Measurements from ENCODE around the gene TMPRSS11E. TPM values are rescaled to one million over a fixed set of nuclear protein-coding genes. Genes with fewer than 3 reads are reported as not detected.
A peak's percentile ranks its signal among the peaks of the same experiment; 100 is the strongest.
"Not testable (repeated sequence)": the region's sequence is repeated elsewhere in the genome, so short reads cannot be mapped to it uniquely, and the experiment has no call there.

The TMPRSS11E gene, protein sequence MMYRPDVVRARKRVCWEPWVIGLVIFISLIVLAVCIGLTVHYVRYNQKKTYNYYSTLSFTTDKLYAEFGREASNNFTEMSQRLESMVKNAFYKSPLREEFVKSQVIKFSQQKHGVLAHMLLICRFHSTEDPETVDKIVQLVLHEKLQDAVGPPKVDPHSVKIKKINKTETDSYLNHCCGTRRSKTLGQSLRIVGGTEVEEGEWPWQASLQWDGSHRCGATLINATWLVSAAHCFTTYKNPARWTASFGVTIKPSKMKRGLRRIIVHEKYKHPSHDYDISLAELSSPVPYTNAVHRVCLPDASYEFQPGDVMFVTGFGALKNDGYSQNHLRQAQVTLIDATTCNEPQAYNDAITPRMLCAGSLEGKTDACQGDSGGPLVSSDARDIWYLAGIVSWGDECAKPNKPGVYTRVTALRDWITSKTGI
- under 1 TPM in 3 of 4 donors, not detected in 1; 0.04 to 0.27 (median 0.10) TPM for polyA plus RNA-seq
- long read RNA-seq, donor 1, result 0 reads
- long read RNA-seq, donor 2, result 0 reads
- long read RNA-seq, donor 3, result 0 reads
- long read RNA-seq, donor 4, result 0 reads
- long read RNA-seq, donor 5, result 0 reads
- long read RNA-seq, donor 6, result 0 reads
- long read RNA-seq, donor 7, result 0 reads
- long read RNA-seq, donor 8, result 0 reads
- long read RNA-seq, donor 9, result 0 reads
- long read RNA-seq, donor 10, partial matches to known transcripts, result 0 of 1 reads
- long read RNA-seq, donor 10, other reads (novel, unspliced or antisense), result 0 of 1 reads

DNA sequence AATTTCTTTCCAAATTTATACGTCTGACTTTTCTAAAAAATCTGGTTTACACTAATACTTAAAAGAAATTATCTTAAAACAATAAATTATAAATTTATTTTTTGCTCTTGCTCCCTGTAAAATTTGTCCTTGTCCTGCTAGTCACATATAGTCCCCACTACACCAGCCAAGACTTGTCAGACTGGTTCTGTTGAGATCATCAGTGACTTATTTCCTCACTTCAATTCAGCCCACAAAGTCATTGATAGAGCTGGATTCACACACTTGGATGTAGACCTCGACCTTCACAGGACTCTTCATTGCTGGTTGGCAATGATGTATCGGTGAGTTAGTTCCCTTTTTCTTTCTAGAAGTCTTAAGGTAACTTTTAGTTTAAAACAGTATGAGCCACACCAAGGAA, at the start of gene TMPRSS11E:
TSS of gene TMPRSS11E (plus strand) at position 263 of the 400 bp plus-strand sequence. CDS start at position 313, 50 bp downstream.
- Histone ChIP-seq H3K36me3 (ENCODE audit: control insufficient read depth in 3 of 3, insufficient read depth in 2 of 3, low read depth in 1 of 3, low read length in 3 of 3) (no peaks in the 10 kb centered on the region), H3K27me3 (ENCODE audit: control insufficient read depth in 3 of 3, insufficient read depth in 3 of 3, low read length in 3 of 3) (no peaks in the 10 kb centered on the region), H3K4me3 (ENCODE audit: low read depth in 1 of 3, low read length in 3 of 3) (no peak within 1 kb of the TSS), H3K4me1 (ENCODE audit: control insufficient read depth in 3 of 3, insufficient read depth in 2 of 3, low read depth in 1 of 3, low read length in 2 of 3) (no peaks in the 10 kb centered on the region), H3K9me3 (ENCODE audit: control insufficient read depth in 2 of 2, insufficient read depth in 1 of 2, low read depth in 1 of 2, low read length in 1 of 2) (no peaks in the 10 kb centered on the region), H3K27ac (ENCODE audit: low read depth in 1 of 3, low read length in 2 of 3) (no peak within 1 kb of the TSS)
- 60 to 67% (median 64%) methylated on average over 3 of the region's 3 CpGs for WGBS, 3 donors
- peak in 1 of 2 donors; percentile 15 for DNase-seq
- no peak for FAIRE-seq

DNA sequence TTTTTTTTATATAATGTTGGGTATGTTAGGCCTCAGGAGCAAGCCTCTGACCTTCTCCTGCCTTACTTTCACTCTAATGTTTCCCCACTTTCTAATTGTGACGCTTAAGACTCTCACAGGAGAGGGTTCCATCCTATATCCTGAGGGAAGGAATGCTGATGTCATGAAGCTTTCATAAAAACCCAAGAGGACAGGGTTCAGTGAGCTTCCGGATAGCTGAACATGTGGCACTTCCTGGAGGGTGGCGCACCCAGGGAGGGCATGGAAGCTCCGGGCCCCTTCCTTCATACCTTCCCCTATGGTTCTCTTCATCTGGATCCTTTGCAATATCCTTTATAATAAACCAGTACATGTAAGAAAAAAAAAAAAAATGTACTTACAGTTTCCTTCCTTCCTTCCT, 48.0 kb upstream of the TMPRSS11E start:
- Histone ChIP-seq H3K27me3 (ENCODE audit: control insufficient read depth in 3 of 3, insufficient read depth in 3 of 3, low read length in 3 of 3) (no peaks in the 10 kb centered on the region), H3K36me3 (ENCODE audit: control insufficient read depth in 3 of 3, insufficient read depth in 2 of 3, low read depth in 1 of 3, low read length in 3 of 3) (no peaks in the 10 kb centered on the region), H3K27ac (ENCODE audit: low read depth in 1 of 3, low read length in 2 of 3) (peak overlapping the region in 1 of 3 donors; percentile 58), H3K9me3 (ENCODE audit: control insufficient read depth in 2 of 2, insufficient read depth in 1 of 2, low read depth in 1 of 2, low read length in 1 of 2) (no peaks in the 10 kb centered on the region), H3K4me3 (ENCODE audit: low read depth in 1 of 3, low read length in 3 of 3) (no peak overlapping the region), H3K4me1 (ENCODE audit: control insufficient read depth in 3 of 3, insufficient read depth in 2 of 3, low read depth in 1 of 3, low read length in 2 of 3) (peaks cover 0 to 34% (median 0%) of the 10 kb centered on the region in 3 donors)
- FAIRE-seq (no peak), DNase-seq (peak in 1 of 2 donors; percentile 59)
- WGBS, 3 donors, result 71 to 85% (median 76%) methylated on average over 4 of the region's 4 CpGs

DNA sequence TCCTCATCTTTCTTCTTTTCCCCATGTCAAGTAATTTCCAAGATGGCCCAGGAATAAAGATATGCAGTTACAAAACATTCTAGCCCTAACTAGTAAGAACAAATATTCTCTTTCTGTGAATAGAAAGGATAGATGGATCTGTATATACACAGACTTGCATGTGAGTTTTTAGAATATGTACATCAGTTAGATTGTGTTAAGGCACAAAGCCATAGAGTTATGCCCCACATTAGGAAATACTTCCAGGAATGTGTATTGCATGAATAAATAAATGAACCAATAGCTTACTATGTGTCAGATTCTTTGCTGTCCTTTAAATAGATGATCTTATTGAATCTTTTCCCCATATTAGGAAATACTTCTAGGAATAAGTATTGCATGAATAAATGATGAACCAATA, 46.0 kb upstream of the TMPRSS11E start:
- no peak overlapping the region for H3K4me3 ChIP-seq (ENCODE audit: low read depth in 1 of 3, low read length in 3 of 3)
- H3K36me3 ChIP-seq (ENCODE audit: control insufficient read depth in 3 of 3, insufficient read depth in 2 of 3, low read depth in 1 of 3, low read length in 3 of 3), result no peaks in the 10 kb centered on the region
- H3K27me3 ChIP-seq (ENCODE audit: control insufficient read depth in 3 of 3, insufficient read depth in 3 of 3, low read length in 3 of 3), result no peaks in the 10 kb centered on the region
- no peaks in the 10 kb centered on the region for H3K9me3 ChIP-seq (ENCODE audit: control insufficient read depth in 2 of 2, insufficient read depth in 1 of 2, low read depth in 1 of 2, low read length in 1 of 2)
- peaks cover 0 to 26% (median 0%) of the 10 kb centered on the region in 3 donors for H3K4me1 ChIP-seq (ENCODE audit: control insufficient read depth in 3 of 3, insufficient read depth in 2 of 3, low read depth in 1 of 3, low read length in 2 of 3)
- FAIRE-seq (no peak), DNase-seq (no peak)
- H3K27ac ChIP-seq (ENCODE audit: low read depth in 1 of 3, low read length in 2 of 3), result no peak overlapping the region

DNA sequence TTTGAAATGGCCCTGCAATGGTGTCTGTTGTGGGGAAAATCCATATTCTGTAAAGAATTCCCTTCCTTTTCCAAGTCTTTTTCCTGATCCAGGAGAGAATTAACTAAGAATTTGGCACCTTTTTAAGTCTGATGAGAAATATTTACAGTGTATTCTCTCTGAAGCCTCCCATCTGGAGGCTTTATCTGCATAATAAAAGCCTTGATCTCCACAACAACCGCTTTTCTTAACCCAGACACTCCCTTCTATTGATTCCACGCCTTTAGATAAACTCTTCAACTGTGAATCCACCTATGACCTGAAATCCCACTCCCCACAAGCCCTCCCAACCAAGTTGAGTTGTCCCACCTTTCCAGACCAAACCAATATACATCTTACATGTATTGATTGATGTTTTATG, 43.1 kb upstream of the TMPRSS11E start:
- DNase-seq (no peak), FAIRE-seq (no peak)
- H3K27ac ChIP-seq (ENCODE audit: low read depth in 1 of 3, low read length in 2 of 3), result no peak overlapping the region
- H3K27me3 ChIP-seq (ENCODE audit: control insufficient read depth in 3 of 3, insufficient read depth in 3 of 3, low read length in 3 of 3), result no peaks in the 10 kb centered on the region
- no peaks in the 10 kb centered on the region for H3K9me3 ChIP-seq (ENCODE audit: control insufficient read depth in 2 of 2, insufficient read depth in 1 of 2, low read depth in 1 of 2, low read length in 1 of 2)
- H3K4me3 ChIP-seq (ENCODE audit: low read depth in 1 of 3, low read length in 3 of 3), result no peak overlapping the region
- no peaks in the 10 kb centered on the region for H3K36me3 ChIP-seq (ENCODE audit: control insufficient read depth in 3 of 3, insufficient read depth in 2 of 3, low read depth in 1 of 3, low read length in 3 of 3)
- peaks cover 0 to 3% (median 0%) of the 10 kb centered on the region in 3 donors for H3K4me1 ChIP-seq (ENCODE audit: control insufficient read depth in 3 of 3, insufficient read depth in 2 of 3, low read depth in 1 of 3, low read length in 2 of 3)
- WGBS, 3 donors, result 17 to 42% (median 29%) methylated on average over 2 of the region's 2 CpGs

DNA sequence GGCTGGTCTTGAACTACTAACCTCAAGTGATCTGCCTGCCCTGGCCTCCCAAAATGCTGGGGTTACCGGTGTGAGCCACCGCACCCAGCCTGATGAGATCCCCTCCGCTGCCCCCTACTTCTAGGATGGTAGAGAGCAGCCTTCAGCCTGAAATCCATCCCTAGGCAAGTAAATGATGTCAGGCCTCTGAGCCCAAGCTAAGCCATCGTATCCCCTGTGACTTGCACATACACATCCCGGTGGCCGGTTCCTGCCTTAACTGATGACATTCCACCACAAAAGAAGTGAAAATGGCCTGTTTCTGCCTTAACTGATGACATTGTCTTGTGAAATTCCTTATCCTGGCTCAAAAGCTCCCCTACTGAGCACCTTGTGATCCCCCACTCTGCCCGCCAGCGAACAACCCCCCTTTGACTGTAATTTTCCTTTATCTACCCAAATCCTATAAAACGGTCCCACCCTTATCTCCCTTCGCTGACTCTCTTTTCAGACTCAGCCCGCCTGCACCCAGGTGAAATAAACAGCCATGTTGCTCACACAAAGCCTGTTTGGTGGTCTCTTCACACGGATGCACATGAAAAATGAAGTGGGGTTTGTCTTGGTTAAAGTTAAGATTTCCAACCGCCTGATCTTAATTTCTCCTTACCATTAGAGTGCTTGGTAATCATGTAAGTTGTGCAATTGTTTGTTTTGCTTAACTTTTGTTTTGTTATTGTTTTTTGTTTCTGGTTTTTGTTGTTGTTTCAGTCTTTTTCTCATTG, 41.4 kb upstream of the TMPRSS11E start:
- H3K27ac ChIP-seq (ENCODE audit: low read depth in 1 of 3, low read length in 2 of 3); H3K27me3 ChIP-seq (ENCODE audit: control insufficient read depth in 3 of 3, insufficient read depth in 3 of 3, low read length in 3 of 3); H3K36me3 ChIP-seq (ENCODE audit: control insufficient read depth in 3 of 3, insufficient read depth in 2 of 3, low read depth in 1 of 3, low read length in 3 of 3); H3K4me3 ChIP-seq (ENCODE audit: low read depth in 1 of 3, low read length in 3 of 3); FAIRE-seq; H3K4me1 ChIP-seq (ENCODE audit: control insufficient read depth in 3 of 3, insufficient read depth in 2 of 3, low read depth in 1 of 3, low read length in 2 of 3); H3K9me3 ChIP-seq (ENCODE audit: control insufficient read depth in 2 of 2, insufficient read depth in 1 of 2, low read depth in 1 of 2, low read length in 1 of 2); DNase-seq: not testable (repeated sequence)
- WGBS, 3 donors, result 81 to 92% (median 91%) methylated on average over 12 to 13 of the region's 13 CpGs

DNA sequence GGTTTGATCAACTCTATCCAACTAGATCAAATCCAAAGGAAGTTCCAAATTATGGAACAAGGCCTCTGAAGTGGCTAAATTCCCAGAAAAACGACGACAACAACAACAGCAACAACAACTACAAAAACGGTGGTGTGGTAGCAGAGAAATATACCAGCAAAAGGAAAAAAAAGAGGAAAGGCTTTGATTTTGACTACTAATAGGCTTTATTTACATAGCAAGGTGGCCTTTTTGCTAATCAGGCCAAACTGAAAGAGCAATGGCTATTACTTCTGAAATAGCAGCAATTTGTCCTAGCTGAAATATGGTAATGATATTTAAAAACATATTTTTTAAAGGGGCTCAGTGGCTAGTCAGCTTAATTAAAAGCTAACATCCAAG, 40.8 kb upstream of the TMPRSS11E start:
- 48 to 81% (median 79%) methylated on average over 3 of the region's 3 CpGs for WGBS, 3 donors
- Histone ChIP-seq H3K9me3 (ENCODE audit: control insufficient read depth in 2 of 2, insufficient read depth in 1 of 2, low read depth in 1 of 2, low read length in 1 of 2) (no peaks in the 10 kb centered on the region), H3K4me3 (ENCODE audit: low read depth in 1 of 3, low read length in 3 of 3) (no peak overlapping the region), H3K27ac (ENCODE audit: low read depth in 1 of 3, low read length in 2 of 3) (no peak overlapping the region), H3K27me3 (ENCODE audit: control insufficient read depth in 3 of 3, insufficient read depth in 3 of 3, low read length in 3 of 3) (no peaks in the 10 kb centered on the region), H3K4me1 (ENCODE audit: control insufficient read depth in 3 of 3, insufficient read depth in 2 of 3, low read depth in 1 of 3, low read length in 2 of 3) (no peaks in the 10 kb centered on the region), H3K36me3 (ENCODE audit: control insufficient read depth in 3 of 3, insufficient read depth in 2 of 3, low read depth in 1 of 3, low read length in 3 of 3) (no peaks in the 10 kb centered on the region)
- DNase-seq (no peak), FAIRE-seq (no peak)

DNA sequence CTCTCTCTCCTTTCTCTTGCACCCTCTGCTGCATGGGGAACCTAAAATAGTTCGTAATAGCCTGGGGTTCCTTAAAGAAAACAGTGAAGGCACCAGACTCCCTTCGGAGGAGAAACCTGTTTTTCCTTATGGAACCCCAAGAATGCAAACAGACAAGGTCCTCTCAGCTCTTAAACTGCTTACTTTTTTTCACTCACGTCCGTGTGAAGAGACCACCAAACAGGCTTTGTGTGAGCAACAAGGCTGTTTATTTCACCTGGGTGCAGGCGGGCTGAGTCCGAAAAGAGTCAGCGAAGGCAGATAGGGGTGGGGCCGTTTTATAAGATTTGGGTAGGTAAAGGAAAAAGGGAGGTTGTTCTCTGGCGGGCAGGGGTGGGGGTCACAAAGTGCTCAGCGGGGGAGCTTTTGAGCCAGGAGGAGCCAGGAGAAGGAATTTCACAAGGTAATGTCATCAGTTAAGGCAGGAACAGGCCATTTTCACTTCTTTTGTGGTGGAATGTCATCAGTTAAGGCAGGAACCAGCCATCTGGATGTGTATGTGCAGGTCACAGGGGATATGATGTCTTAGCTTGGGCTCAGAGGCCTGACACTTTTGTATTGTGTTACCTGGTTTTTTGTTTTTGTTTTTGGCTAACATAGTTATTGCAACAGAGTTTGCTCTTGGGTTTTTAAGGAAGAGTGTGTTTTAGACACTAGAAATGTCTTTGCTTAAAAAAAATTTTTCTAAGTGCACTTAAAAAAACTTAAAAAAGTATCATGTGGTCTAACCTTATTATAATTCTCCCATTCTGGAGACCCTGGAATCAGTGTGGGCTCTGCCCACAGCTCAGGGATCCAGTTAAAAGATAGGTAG, 40.0 kb upstream of the TMPRSS11E start:
- FAIRE-seq; H3K36me3 ChIP-seq (ENCODE audit: control insufficient read depth in 3 of 3, insufficient read depth in 2 of 3, low read depth in 1 of 3, low read length in 3 of 3); H3K27ac ChIP-seq (ENCODE audit: low read depth in 1 of 3, low read length in 2 of 3); H3K4me1 ChIP-seq (ENCODE audit: control insufficient read depth in 3 of 3, insufficient read depth in 2 of 3, low read depth in 1 of 3, low read length in 2 of 3); H3K27me3 ChIP-seq (ENCODE audit: control insufficient read depth in 3 of 3, insufficient read depth in 3 of 3, low read length in 3 of 3); H3K4me3 ChIP-seq (ENCODE audit: low read depth in 1 of 3, low read length in 3 of 3); H3K9me3 ChIP-seq (ENCODE audit: control insufficient read depth in 2 of 2, insufficient read depth in 1 of 2, low read depth in 1 of 2, low read length in 1 of 2); DNase-seq: not testable (repeated sequence)
- WGBS, 3 donors, result 54 to 75% (median 73%) methylated on average over 10 of the region's 10 CpGs

DNA sequence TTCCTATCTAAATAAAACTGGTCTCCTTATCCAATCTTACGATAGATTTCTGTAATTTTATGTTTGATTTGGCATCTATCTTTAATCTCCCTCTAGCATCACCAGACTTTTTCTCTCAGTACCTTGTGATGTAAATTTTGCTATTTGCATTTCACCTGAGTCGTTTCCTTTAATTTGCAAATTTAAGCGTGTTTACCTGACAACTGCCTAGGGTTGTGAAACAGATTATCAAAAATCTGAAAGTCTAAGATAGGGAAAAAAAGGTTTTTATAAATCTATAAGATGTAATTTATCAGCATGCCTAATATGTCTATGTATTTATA, 39.4 kb upstream of the TMPRSS11E start:
- no peak overlapping the region for H3K27ac ChIP-seq (ENCODE audit: low read depth in 1 of 3, low read length in 2 of 3)
- H3K36me3 ChIP-seq (ENCODE audit: control insufficient read depth in 3 of 3, insufficient read depth in 2 of 3, low read depth in 1 of 3, low read length in 3 of 3), result no peaks in the 10 kb centered on the region
- no peaks in the 10 kb centered on the region for H3K4me1 ChIP-seq (ENCODE audit: control insufficient read depth in 3 of 3, insufficient read depth in 2 of 3, low read depth in 1 of 3, low read length in 2 of 3)
- 66 to 77% (median 68%) methylated on average over 3 of the region's 3 CpGs for WGBS, 3 donors
- H3K9me3 ChIP-seq (ENCODE audit: control insufficient read depth in 2 of 2, insufficient read depth in 1 of 2, low read depth in 1 of 2, low read length in 1 of 2), result no peaks in the 10 kb centered on the region
- FAIRE-seq (no peak), DNase-seq (no peak)
- no peaks in the 10 kb centered on the region for H3K27me3 ChIP-seq (ENCODE audit: control insufficient read depth in 3 of 3, insufficient read depth in 3 of 3, low read length in 3 of 3)
- H3K4me3 ChIP-seq (ENCODE audit: low read depth in 1 of 3, low read length in 3 of 3), result no peak overlapping the region
